Posterior vena cava (tissue), 2 donors: Measurements from ENCODE around the gene IL3. TPM values are rescaled to one million over a fixed set of nuclear protein-coding genes. Genes with fewer than 3 reads are reported as not detected.

ENCODE experiments used
- DNase-seq: peaks from one replicate; pipeline ENCODE4 v3.0.0-alpha.2; 2020; ENCODE audit warnings: low spot score
- intact Hi-C, 2 donors: fragments of 100-400 bp; cut with DNase I; formaldehyde crosslinking; loops; one replicate each; pipeline versions ENCODE4 v1.14.1 to v1.14.2; 2022 to 2023
- total RNA-seq, 2 donors: library from RNA; stranded (reverse); fragmentation: NEBNext Ultra II Directional; extraction: Animal tissue kit (Norgen Biotek cat#: 25700); gene quantifications; one replicate each; pipeline ENCODE4 v1.2.1, GENCODE V29; 2021
- donor health status: DM: yes; HTN: yes; CAD: no.
- donor health status: DM: yes; HTN: yes; CAD: no.

Gene IL3
- total RNA-seq, 2 donors from 2014 or later, result not detected

- intact Hi-C loops, result no loop called here
- DNase-seq, result peak; percentile 64
Measured at GRCh38 chr5:132082329-132083023, 22.0 kb downstream of the IL3 start.

- DNase-seq, result no peak
- intact Hi-C loops, result no loop called here
Measured at GRCh38 chr5:132083071-132083678, 22.7 kb downstream of the IL3 start.

- intact Hi-C loops, result no loop called here
- DNase-seq, result peak; percentile 65
Measured at GRCh38 chr5:132085686-132086085, 25.2 kb downstream of the IL3 start.

- DNase-seq, result peak; percentile 89
- intact Hi-C loops, result no loop called here
Measured at GRCh38 chr5:132086277-132086794, 25.9 kb downstream of the IL3 start.

GRCh38 chr5:132087176-132087575 is 26.7 kb downstream of the IL3 start:
- intact Hi-C loops, result no loop called here
- peak; percentile 67 for DNase-seq

- intact Hi-C loops, result no loop called here
- peak; percentile 60 for DNase-seq
Measured at GRCh38 chr5:132087661-132088060, 27.2 kb downstream of the IL3 start.

GRCh38 chr5:132089363-132089762 is 28.9 kb downstream of the IL3 start:
- DNase-seq, result no peak
- intact Hi-C loops, result no loop called here

GRCh38 chr5:132090107-132090506 is 29.7 kb downstream of the IL3 start:
- DNase-seq, result no peak
- intact Hi-C loops, result no loop called here

- DNase-seq, result no peak
- intact Hi-C loops, result no loop called here
Measured at GRCh38 chr5:132093271-132093670, 32.8 kb downstream of the IL3 start.

- peak; percentile 81 for DNase-seq
- intact Hi-C loops, result no loop called here
Measured at GRCh38 chr5:132094393-132095076, 34.1 kb downstream of the IL3 start.

- intact Hi-C loops, result no loop called here
- no peak for DNase-seq
Measured at GRCh38 chr5:132095077-132095410, 34.6 kb downstream of the IL3 start.

GRCh38 chr5:132095424-132095972 is 35.0 kb downstream of the IL3 start:
- DNase-seq, result peak; percentile 56
- intact Hi-C loops, result no loop called here

GRCh38 chr5:132096904-132097303 is 36.4 kb downstream of the IL3 start:
- intact Hi-C loops, result no loop called here

GRCh38 chr5:132098151-132098594 is 37.7 kb downstream of the IL3 start:
- no peak for DNase-seq
- intact Hi-C loops, result no loop called here

More at GRCh38 chr5:132096904-132097303, 36.4 kb downstream of the IL3 start:
- no peak for DNase-seq

- DNase-seq, result no peak
- intact Hi-C loops, result no loop called here
Measured at GRCh38 chr5:132098621-132099020, 38.2 kb downstream of the IL3 start.

- DNase-seq, result no peak
- intact Hi-C loops, result no loop called here
Measured at GRCh38 chr5:132099076-132099748, 38.8 kb downstream of the IL3 start.

GRCh38 chr5:132099905-132100304 is 39.5 kb downstream of the IL3 start:
- intact Hi-C loops, result no loop called here
- no peak for DNase-seq

GRCh38 chr5:132100672-132101261 is 40.3 kb downstream of the IL3 start:
- DNase-seq, result no peak
- intact Hi-C loops, result no loop called here

- peak; percentile 72 for DNase-seq
- intact Hi-C loops, result no loop called here
Measured at GRCh38 chr5:132101385-132101880, 41.0 kb downstream of the IL3 start.
